OCI-LY1 (cell line): Measurements from ENCODE around the gene KCNH6.

Experiments
- CTCF ChIP-seq: fragments of 200-600 bp; sonication (generic), shearing (Covaris generic); IDR thresholded peaks from 2 replicates; pipeline ENCODE4 v1.5.1; 2017; ENCODE audit warnings: mild to moderate bottlenecking, antibody characterized with exemption, low read length, moderate library complexity, mixed read lengths
- EZH2 ChIP-seq: fragments of 200-600 bp; sonication (generic), shearing (Covaris generic); IDR thresholded peaks from 2 replicates; pipeline ENCODE4 v1.8.0; 2017; ENCODE audit warnings: borderline replicate concordance, mixed run types, mild to moderate bottlenecking, antibody characterized with exemption, low read length, moderate library complexity, mixed read lengths

- TF ChIP-seq CTCF = no peak
- TF ChIP-seq EZH2 = no peak
Observed at GRCh38 chr17:63549289-63549945, 26.3 kb downstream of the KCNH6 start.
